NCI-H748 treated with DMSO at 0.1 percent for 48 hours (cell line): Measurements from ENCODE around the gene SULF2.

Experiments used
- DNase-seq: peaks from one replicate; lab custom pipeline; 2025; lab: John Stamatoyannopoulos, UW

Gene SULF2

GRCh38 chr20:47669152-47669425 lies 116.2 kb downstream of the SULF2 start:
- no peak for DNase-seq

DNA sequence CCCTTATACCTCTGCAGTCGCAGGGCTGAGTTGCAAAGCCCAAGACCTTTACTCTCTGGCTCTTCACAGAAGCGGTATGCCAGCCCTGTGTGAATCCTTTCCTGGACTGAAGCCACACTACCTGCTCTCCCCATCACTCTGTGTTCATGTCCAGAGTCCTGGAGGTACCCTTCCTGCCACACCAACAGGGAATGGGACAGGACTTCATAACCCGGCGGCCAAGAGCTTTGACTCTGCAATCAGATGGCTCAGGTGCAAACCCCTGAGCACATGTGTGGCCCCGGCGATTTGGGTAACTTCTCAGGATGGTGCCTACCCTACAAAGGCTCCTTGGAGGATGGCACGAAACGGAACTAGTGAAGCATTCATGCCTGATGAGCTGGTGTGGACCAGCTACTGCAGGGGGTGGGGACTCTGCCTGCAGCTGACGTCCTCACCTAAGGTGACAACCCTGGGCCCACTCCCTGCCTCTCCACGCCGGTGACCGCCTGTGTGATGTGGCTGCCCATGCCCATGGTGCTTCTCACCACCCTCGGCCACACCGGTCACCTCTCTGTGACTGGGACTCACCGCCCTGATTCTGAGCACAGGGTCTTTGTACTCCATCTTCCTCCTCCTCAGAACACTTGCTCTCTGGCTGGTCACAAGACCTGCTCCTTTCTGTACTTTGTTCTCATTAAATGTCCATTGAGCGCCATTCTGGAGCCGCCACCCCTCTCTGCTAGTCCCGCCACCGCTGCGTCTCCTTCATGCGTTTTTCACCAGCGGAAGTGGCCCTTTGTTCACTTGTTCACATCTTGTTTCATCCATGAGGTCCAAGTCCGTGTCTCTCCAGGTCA lies 116.7 kb downstream of the SULF2 start:
- DNase-seq = no peak

- DNase-seq = no peak
Measured at GRCh38 chr20:47667531-47668312, 117.6 kb downstream of the SULF2 start.

DNA sequence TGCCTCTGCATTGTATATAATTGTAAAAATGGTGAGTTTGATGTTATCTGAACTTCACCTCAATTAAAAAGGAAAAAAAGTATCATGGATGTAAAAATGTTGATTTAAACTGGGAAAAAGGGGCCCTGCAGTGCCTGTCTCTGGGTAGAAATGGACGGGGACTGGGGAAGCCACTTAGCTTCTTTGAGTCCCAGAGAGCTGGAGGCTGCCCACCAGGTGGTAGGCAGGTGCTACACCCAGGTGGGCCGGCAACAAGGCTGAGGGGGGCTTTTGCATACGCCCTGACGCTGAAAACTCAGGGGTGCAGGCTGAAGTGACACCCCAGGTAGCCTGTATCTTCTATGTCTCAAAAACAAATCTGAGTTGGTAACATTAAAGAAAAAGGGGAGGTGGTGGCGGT lies 118.2 kb downstream of the SULF2 start:
- DNase-seq = no peak

GRCh38 chr20:47666304-47666703 lies 119.0 kb downstream of the SULF2 start:
- no peak for DNase-seq

DNA sequence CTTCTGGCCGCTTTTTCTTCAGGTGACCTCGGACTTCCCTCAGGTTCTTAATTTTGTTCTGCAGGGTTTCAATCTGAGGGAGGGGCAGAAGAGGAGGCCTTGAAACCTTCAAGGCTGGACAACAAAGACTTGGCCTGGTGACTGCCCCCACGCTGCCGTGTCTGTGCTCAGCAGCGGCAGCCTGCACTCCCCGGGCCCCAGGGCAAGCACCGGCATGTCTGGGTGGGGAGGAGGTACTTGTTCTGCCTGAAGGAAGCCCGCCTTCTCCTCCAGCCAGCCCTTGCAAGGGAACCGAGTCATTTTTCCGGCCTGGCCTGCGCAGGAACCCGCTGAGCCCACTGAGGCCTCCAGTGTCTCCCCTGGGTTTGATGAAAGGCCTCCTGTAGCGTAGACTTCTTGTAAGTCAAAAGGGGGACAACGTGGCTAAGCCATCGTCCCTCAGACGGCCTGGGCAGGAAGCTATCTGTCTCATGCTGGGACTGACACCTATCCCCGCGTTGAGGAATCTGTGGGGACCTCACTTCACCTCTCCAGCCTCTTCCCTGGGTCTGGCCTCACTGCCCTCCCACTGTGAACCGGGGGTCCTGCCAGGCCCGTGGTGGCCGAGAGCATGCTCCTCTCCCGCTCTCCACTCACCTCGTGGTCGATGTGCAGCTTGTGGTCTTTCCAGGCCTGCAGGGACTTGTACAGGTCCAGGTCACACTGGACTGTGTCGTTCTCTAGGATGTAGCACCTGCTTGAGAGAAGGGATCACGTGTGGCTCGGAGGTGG lies 119.9 kb downstream of the SULF2 start:
- DNase-seq = no peak

DNA sequence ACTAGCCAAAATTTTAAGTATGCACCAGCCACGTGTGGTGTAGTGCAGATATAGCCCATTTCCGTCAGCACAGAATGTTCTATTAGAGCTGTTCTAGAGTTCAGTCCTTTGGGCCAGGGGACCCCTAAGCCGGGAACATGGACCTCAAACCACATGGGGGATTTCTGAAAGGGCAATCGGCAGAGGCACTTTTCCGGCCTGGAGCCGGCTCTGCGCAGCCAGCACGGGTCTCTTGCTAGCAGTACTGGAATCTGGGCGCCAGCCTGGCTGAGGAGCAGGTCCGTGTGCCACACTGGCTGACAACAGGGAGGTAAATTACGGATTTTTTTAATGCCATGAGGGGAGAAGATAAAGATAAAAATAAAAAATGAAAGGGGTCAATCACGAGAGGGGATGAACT lies 120.5 kb downstream of the SULF2 start:
- DNase-seq = no peak

- DNase-seq = no peak
Measured at GRCh38 chr20:47664068-47664437, 121.2 kb downstream of the SULF2 start.

DNA sequence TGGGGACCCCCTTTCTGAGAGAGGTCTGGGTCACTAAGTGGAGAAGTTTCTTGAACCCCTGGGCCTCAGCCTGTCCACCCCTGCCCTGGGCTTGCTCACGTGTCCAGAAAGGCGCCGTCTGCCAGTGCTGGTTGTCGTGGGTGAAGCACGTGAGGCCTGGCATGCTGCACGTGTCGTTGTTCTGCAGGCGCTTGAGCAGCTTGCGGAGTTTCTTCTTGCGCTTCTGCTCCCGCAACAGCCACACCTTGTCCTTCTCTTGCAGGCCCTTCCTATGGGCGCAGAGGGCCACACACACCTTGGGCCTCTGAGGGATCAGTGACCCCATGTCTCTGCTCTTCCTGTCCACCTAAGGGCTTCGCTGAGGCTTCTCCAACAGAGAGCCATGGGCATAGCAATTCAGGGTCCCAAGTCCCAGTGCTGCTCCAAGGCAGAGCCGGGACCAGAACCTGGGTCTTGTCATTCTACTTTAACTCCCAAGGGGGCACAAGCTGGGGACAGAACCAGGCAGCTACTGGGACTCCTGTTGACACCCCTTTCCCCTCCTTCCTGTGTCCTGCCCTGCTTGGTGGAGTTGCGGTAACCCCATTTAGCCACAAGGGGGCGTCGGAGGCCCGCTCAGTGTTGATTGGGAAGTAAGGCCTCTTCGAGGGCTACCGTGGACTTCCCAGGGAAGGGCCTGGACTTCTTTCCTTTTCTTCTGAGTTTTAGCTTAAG lies 121.8 kb downstream of the SULF2 start:
- no peak for DNase-seq

- no peak for DNase-seq
Measured at GRCh38 chr20:47662483-47663353, 122.6 kb downstream of the SULF2 start.

DNA sequence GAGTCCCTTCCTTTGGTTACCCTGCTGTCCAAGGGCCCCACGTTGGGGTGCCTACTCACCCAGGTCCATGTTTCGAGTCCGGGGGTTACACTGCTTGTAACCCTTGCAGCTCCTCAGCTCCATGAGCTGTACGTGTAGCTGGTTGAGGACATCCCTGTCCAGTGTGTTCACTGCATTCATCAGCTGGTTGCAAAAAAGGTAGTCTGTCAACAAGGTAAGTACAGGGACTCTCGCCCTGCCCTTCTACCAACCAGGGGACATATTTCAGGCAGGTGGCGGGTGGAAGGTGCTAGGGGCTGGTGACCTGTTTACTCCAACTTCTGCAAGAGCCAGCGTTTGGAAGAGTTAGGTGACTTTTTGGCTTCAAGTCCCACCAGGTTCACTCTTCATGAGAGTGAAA lies 123.6 kb downstream of the SULF2 start:
- DNase-seq = no peak

GRCh38 chr20:47660983-47661700 lies 124.1 kb downstream of the SULF2 start:
- DNase-seq = no peak

- no peak for DNase-seq
Measured at GRCh38 chr20:47660602-47660905, 124.7 kb downstream of the SULF2 start.

DNA sequence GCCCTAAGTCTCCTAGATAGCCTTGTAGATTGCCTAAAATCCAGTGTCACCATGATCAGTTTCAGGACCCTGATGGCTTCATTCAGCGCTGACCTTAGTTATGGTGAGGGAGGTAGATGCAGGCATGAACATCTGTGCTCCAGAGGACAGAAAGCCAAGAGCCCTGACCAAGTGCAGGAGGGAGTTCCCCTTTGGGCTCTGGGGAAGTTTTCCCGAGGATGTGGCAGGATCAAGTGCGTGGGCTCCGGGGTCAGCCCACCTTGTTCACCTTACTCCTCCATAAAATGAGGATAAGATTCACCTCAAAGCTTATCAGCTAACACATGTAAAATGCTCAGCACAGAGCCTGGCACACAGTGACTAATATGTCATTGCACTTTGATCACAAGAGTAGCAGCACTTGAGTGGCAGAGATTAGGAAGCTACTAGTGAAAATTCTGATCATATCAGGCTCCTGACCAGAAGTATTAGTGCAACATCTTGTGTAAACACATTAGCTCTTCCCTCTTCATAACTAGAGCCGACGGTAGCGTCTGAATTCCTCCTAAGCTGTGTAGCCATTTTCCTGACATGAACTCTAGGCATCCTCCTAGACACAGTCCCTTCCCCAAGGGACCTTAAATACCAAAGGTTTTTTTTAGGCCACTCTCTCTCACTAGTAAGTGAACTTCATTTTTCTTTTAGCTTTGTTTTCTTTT lies 125.2 kb downstream of the SULF2 start:
- DNase-seq = no peak

GRCh38 chr20:47656318-47656717 lies 129.0 kb downstream of the SULF2 start:
- DNase-seq = no peak

GRCh38 chr20:47655635-47656034 lies 129.6 kb downstream of the SULF2 start:
- DNase-seq = no peak

- DNase-seq = no peak
Measured at GRCh38 chr20:47654370-47654769, 130.9 kb downstream of the SULF2 start.

GRCh38 chr20:47653869-47654268 lies 131.4 kb downstream of the SULF2 start:
- no peak for DNase-seq

DNA sequence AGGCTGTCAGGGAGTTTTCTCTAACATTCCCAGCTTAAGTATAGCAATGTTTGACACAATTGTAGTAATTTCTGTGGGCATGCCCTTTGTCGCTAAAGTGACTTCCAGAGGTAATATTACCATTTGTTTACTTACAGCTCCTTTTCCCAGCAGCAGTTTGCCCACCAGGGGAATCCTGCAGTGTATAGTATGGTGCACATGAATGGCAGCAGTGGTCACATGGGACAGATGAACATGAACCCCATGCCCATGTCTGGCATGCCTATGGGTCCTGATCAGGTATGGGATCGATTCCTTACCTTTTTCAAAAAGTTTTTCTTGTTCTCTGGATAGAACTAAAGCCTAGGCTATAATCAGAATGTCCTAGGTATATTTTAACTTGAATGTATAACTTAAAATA lies 132.5 kb downstream of the SULF2 start:
- DNase-seq = no peak

- no peak for DNase-seq
Measured at GRCh38 chr20:47652301-47652700, 133.0 kb downstream of the SULF2 start.
